Testis (tissue), 3 donors: ENCODE measurements around the gene FRMD5. TPM values are rescaled to one million over a fixed set of nuclear protein-coding genes. Genes with fewer than 3 reads are reported as not detected.
A peak's percentile ranks its signal among the peaks of the same experiment; 100 is the strongest.

Experiments used
- DNase-seq: peaks from one replicate; pipeline ENCODE4 v3.0.0-alpha.2; 2019
- H3K27ac ChIP-seq, 2 donors: fragments of 200-600 bp; sonication (generic); one replicate each; pipeline ENCODE4 v1.5.1; 2019
- H3K27me3 ChIP-seq: fragments of 200-600 bp; sonication (generic); one replicate; pipeline ENCODE4 v1.5.1; 2019
- H3K36me3 ChIP-seq: fragments of 200-600 bp; sonication (generic); one replicate; pipeline ENCODE4 v1.5.1; 2017; ENCODE audit warnings: low read depth; ENCODE audit errors: missing control alignments
- H3K4me1 ChIP-seq: fragments of 200-600 bp; sonication (generic); one replicate; pipeline ENCODE4 v1.5.1; 2019
- H3K4me3 ChIP-seq, 2 donors: fragments of 200-600 bp; sonication (generic); one replicate each; pipeline ENCODE4 v1.5.1; 2017 to 2019
- H3K9me3 ChIP-seq: fragments of 200-600 bp; sonication (generic); one replicate; pipeline ENCODE4 v1.5.1; 2017
- CTCF ChIP-seq, 3 experiments: fragments of 450-650 bp in 2 of 3; fragments of 200-600 bp in 1 of 3; sonication (generic) in 1 of 3; IDR thresholded peaks; one replicate each; pipeline ENCODE4 v1.5.1; 2016 to 2019; ENCODE audit warnings: antibody characterized with exemption in 3 of 3, mild to moderate bottlenecking in 2 of 3, moderate library complexity in 1 of 3
- POLR2A ChIP-seq: fragments of 450-650 bp; IDR thresholded peaks from one replicate; pipeline ENCODE4 v1.6.1; 2017; ENCODE audit warnings: antibody characterized with exemption, mild to moderate bottlenecking, moderate library complexity
- WGBS, 2 donors: methylation state at CpG; one replicate each; pipeline ENCODE4 v1.1.5; 2018; 5-methylcytosine and 5-hydroxymethylcytosine counted together
- intact Hi-C: fragments of 100-400 bp; cut with DNase I; formaldehyde crosslinking; loops from one replicate; pipeline ENCODE4 v1.15.1; 2023; ENCODE audit warnings: low total_unique reads
- polyA plus RNA-seq: library from polyadenylated mRNA; stranded (reverse); fragments of 350-450 nt; fragmentation: Illumina TruSeq; extraction: RNeasy Lipid Tissue Mini Kit (QIAGEN cat#74804); gene quantifications from one replicate; pipeline ENCODE4 v1.2.3, GENCODE V29; 2014; ENCODE audit warnings: low read depth, low replicate concordance; ENCODE audit not compliant: insufficient read depth
- total RNA-seq, 2 donors: library from RNA; depleted of rRNA; stranded (reverse); fragments of >200 nt; gene quantifications; one replicate each; pipeline ENCODE4 v1.2.3, GENCODE V29; 2016

Gene FRMD5
- total and polyA plus RNA-seq, 3 donors from 2014 or later = 10.5 to 12.3 (median 10.6) TPM

- WGBS, 2 donors = 96 to 97% methylated on average over 2 of the region's 2 CpGs
- no peak for TF ChIP-seq POLR2A
- no peak for TF ChIP-seq CTCF (IDR thresholded peaks at IDR 0.05)
- no peak for DNase-seq
Measured at GRCh38 chr15:43878446-43878845, 316.6 kb downstream of the FRMD5 start.

GRCh38 chr15:43877371-43877770 lies 317.7 kb downstream of the FRMD5 start:
- no peak overlapping the region for H3K4me3 ChIP-seq
- H3K27me3 ChIP-seq = no peaks in the 10 kb centered on the region
- no peaks in the 10 kb centered on the region for H3K9me3 ChIP-seq
- no peaks in the 10 kb centered on the region for H3K36me3 ChIP-seq
- H3K4me1 ChIP-seq = no peaks in the 10 kb centered on the region
- 89 to 94% methylated on average over 4 of the region's 4 CpGs for WGBS, 2 donors
- intact Hi-C loops = no loop called here
- no peak for TF ChIP-seq CTCF (IDR thresholded peaks at IDR 0.05)
- no peak for TF ChIP-seq POLR2A
- H3K27ac ChIP-seq = no peak overlapping the region
- no peak for DNase-seq

More at GRCh38 chr15:43878446-43878845, 316.6 kb downstream of the FRMD5 start:
- Histone ChIP-seq H3K27ac (no peak overlapping the region), H3K4me3 (no peak overlapping the region), H3K4me1 (no peaks in the 10 kb centered on the region), H3K27me3 (no peaks in the 10 kb centered on the region), H3K36me3 (no peaks in the 10 kb centered on the region), H3K9me3 (no peaks in the 10 kb centered on the region)
- intact Hi-C loops = no loop called here

- TF ChIP-seq POLR2A (no peak), CTCF (IDR thresholded peaks at IDR 0.05) (no peak)
- H3K9me3 ChIP-seq = no peaks in the 10 kb centered on the region
- no peaks in the 10 kb centered on the region for H3K36me3 ChIP-seq
- no peak for DNase-seq
- WGBS, 2 donors = 100% methylated on average over 3 of the region's 3 CpGs
- intact Hi-C loops = no loop called here
- H3K4me3 ChIP-seq = no peak overlapping the region
- H3K27ac ChIP-seq = no peak overlapping the region
- no peaks in the 10 kb centered on the region for H3K27me3 ChIP-seq
- no peaks in the 10 kb centered on the region for H3K4me1 ChIP-seq
Measured at GRCh38 chr15:43876872-43877271, 318.2 kb downstream of the FRMD5 start.

GRCh38 chr15:43873651-43874050 lies 321.4 kb downstream of the FRMD5 start:
- Histone ChIP-seq H3K27ac (no peak overlapping the region), H3K36me3 (no peaks in the 10 kb centered on the region), H3K27me3 (no peaks in the 10 kb centered on the region), H3K9me3 (no peaks in the 10 kb centered on the region), H3K4me1 (no peaks in the 10 kb centered on the region), H3K4me3 (no peak overlapping the region)
- WGBS, 2 donors = 87 to 92% methylated on average over 10 of the region's 10 CpGs
- no peak for TF ChIP-seq CTCF (IDR thresholded peaks at IDR 0.05)
- no peak for DNase-seq
- intact Hi-C loops = no loop called here

- TF ChIP-seq POLR2A (no peak), CTCF (IDR thresholded peaks at IDR 0.05) (peak in 2 of 3 experiments; percentile 59 to 61)
- H3K27ac ChIP-seq = no peak overlapping the region
- H3K4me1 ChIP-seq = no peaks in the 10 kb centered on the region
- no peaks in the 10 kb centered on the region for H3K27me3 ChIP-seq
- DNase-seq = peak; percentile 83
- intact Hi-C loops = no loop called here
- no peak overlapping the region for H3K4me3 ChIP-seq
- H3K36me3 ChIP-seq = no peaks in the 10 kb centered on the region
- WGBS, 2 donors = 58 to 59% methylated on average over 6 of the region's 6 CpGs
- no peaks in the 10 kb centered on the region for H3K9me3 ChIP-seq
Measured at GRCh38 chr15:43872416-43873020, 322.6 kb downstream of the FRMD5 start.
